Cerebellar nuclear complex (tissue), 1 donor: ENCODE results near the gene ATXN7L2.
A peak's percentile ranks its signal among the peaks of the same experiment; 100 is the strongest.

Source experiments
- DNase-seq, 2 experiments: peaks; one replicate each; lab custom pipeline; 2025; lab: John Stamatoyannopoulos, UW

The ATXN7L2 gene

GRCh38 chr1:109477821-109478220 is 5.9 kb upstream of the ATXN7L2 start:
- DNase-seq: no peak

GRCh38 chr1:109478806-109479205 is 4.9 kb upstream of the ATXN7L2 start:
- DNase-seq: no peak

GRCh38 chr1:109479311-109479710 is 4.4 kb upstream of the ATXN7L2 start:
- no peak for DNase-seq

- no peak for DNase-seq
Observed at GRCh38 chr1:109479901-109480300, 3.8 kb upstream of the ATXN7L2 start.

GRCh38 chr1:109481646-109482045 is 2.1 kb upstream of the ATXN7L2 start:
- DNase-seq: no peak

- no peak for DNase-seq
Observed at GRCh38 chr1:109482242-109482641, 1.5 kb upstream of the ATXN7L2 start.

GRCh38 chr1:109482791-109483671 is 674 bp upstream of the ATXN7L2 start:
- DNase-seq: peak in 1 of 2 experiments; percentile 29

- DNase-seq: no peak
Observed at GRCh38 chr1:109484519-109484975, 842 bp downstream of the ATXN7L2 start.

GRCh38 chr1:109485001-109485400 is 1.3 kb downstream of the ATXN7L2 start:
- DNase-seq: no peak

- DNase-seq: no peak
Observed at GRCh38 chr1:109487261-109487660, 3.6 kb downstream of the ATXN7L2 start.

DNA sequence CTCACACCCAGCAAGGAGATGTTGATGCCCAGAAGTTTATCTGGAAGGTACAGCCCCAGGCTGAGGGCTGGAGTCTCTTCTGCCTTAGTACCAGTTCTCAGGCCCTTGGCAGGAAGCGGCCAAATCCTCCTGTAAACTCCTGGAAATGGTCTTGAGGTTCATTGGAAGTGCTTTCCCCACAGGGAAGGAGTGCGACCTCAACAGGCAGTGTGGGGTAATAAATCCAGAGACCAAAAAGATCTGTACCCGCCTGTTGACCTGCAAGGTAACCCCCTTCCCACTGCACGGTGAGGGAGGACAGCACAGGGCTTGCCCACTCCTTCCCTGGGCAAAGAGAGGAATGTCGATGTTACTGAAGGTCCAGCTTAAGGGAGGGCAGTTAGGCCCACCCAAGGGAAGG is 4.5 kb downstream of the ATXN7L2 start:
- no peak for DNase-seq

- DNase-seq: no peak
Observed at GRCh38 chr1:109488696-109489095, 5.0 kb downstream of the ATXN7L2 start.

DNA sequence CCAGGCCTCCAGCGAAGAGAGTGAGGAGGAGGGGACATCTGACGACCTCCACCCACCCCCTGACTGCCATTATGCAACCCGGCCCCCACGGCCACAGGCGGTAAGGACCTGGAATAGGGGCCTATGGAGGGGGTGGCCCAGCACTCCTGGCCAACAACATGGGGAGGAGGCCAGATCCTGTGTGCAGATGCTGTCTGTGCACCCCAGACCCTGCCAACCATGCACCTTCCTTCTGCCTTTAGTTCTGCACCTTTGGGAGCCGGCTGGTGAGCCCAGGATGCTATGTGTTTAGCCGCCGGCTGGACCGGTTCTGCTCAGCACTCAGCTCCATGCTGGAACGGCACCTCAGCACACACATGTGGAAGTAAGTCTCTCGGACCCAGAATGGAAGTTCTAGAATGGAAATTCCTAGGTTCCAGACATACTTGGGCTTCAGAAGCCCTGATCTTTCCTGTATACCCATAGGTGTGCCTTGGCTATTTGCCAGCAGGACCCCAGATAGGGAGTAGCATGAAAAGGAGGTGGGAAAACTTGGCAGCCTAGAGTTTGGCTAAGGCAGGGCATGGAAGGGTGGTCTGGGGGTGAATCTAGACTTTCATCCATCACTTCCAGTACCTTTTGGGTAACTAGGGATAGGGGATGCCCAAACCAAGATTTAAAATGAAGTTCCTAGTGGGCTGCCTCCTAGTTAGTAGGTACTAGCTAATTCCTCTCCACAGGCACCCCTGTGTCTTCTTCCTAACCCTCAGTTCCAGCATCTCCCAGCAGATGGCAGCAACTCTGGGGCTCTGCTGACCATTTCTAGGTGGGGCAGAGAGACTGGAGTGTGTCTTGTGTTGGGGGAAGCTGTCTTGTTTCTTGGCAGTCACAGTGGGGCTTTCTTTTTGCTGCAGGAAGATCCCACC is 6.6 kb downstream of the ATXN7L2 start:
- DNase-seq: peak in 1 of 2 experiments; percentile 36

DNA sequence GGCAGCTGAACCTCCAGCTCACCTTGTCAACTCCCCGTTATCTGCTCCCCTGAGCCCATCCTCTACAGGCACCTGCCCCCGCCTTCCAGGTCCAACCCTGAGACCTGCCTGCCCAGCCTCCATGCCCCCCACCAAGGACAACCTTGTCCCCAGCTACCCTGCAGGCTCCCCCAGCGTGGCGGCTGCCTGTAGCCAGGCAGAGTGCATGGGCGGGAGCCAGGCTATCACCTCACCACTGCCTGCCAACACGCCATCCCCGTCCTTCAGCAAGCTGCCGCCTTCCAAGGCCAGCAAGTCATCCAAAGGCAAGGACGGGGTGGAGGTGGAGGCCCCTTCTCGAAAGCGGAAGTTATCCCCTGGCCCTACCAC is 7.2 kb downstream of the ATXN7L2 start:
- no peak for DNase-seq

GRCh38 chr1:109491372-109491771 is 7.7 kb downstream of the ATXN7L2 start:
- DNase-seq: no peak

DNA sequence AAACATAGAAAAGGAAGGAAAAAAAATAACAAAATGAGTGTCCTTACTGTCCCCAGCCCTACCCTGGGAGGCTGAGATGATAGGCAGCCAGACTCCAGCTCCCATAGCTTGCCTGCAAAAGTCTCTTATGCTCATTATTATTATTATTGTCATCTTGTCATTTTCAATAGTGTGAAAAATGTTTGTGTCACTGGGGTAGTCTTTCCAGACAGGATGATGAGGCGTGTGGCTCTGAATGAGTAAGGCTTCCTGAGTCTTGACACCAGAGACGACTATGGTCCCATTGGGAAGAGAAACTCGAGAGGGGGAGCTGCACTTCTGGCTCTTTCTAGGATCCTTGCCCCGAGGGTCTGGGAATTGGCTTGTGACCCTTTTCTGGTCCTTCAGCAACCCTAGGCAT is 9.1 kb downstream of the ATXN7L2 start:
- no peak for DNase-seq

- DNase-seq: no peak
Observed at GRCh38 chr1:109493227-109493626, 9.5 kb downstream of the ATXN7L2 start.

GRCh38 chr1:109493805-109494539 is 10.3 kb downstream of the ATXN7L2 start, which contains the start of gene CYB561D1:
TSS of gene CYB561D1 (plus strand) at chr1:109494094. CDS start at chr1:109494140, 46 bp downstream.
- peak in 1 of 2 experiments; percentile 44 for DNase-seq

DNA sequence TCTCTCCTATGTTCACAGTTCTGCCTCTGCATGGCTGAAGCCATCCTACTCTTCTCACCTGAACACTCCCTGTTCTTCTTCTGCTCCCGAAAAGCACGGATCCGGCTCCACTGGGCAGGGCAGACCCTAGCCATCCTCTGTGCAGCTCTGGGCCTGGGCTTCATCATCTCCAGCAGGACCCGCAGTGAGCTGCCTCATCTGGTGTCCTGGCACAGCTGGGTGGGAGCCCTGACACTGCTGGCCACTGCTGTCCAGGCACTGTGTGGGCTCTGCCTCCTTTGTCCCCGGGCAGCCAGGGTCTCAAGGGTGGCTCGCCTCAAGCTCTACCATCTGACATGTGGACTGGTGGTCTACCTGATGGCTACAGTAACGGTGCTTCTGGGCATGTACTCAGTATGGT is 12.0 kb downstream of the ATXN7L2 start:
- DNase-seq: no peak

DNA sequence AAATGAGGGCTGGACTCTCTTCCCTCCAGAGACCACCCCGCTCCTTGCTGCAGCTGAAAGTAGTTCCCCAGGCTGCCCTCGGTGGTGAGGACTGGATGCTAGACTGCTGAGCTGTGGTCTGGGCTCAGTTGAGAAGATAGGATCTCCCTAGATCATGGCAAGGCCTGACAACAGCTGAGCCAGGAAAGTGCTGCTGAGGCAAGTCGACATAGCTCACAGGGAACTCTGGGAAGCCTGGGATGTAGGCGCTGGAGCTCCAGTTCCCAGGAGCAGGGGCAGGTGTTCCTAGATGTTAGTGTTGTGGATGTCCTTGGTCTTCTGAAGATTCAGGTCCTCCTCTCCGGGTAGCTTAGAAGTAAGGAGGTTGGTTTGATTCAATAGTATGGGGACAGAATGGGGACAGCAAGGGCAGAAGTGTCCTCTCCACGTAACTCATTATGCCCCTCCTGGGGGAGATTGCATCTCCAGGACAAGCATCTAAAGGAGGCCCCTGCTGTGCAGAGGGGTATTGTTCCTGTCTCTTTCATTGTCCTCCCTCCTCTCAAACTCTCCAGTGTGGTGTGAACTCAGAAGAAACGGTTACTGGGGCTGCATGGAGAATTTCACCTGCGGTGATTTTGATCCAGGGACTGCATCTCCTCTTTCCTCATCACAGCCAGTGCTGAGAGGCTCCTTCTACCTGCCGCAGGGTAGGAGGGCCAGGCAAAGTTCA is 13.9 kb downstream of the ATXN7L2 start:
- DNase-seq: no peak

DNA sequence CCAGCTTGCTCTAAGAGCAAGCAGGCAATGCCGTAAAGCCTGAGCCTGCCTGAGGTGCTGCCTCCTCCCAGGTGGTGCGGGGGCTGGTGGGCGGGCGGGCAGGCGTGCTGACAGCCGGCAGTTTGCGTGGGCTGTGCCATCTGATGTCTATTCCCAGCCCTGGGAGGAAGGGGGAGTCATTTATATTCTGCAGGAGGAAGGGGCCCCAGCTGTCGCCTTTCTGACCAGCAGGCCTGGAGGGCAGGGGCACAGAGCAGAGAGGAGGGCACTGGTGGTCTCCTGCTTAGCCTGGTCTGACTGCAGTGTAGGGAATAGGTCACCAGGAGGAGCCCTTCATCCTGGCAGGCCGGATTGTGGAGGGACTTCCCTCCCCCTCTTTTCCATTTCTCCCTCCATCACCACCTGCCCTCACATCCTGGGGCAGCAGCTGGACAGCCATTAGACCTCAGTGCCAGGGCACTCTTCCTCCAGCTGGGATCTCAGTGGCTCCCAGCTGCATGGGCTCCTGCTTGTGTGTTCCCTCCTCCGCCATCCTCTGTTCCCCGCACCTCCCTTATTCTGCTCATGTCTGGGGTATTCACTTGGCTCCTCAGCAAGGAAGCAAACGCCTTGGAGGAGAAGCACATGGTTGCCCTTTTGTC is 14.6 kb downstream of the ATXN7L2 start:
- DNase-seq: peak in 1 of 2 experiments; percentile 42
